HepG2 (cell line): ENCODE results near the gene FMOD. TPM values are rescaled to one million over a fixed set of nuclear protein-coding genes. Genes with fewer than 3 reads are reported as not detected.

Experiments
- ATAC-seq: fragments of 200-7000 bp; cut with Tn5 transposase; 3 replicates; pipeline ENCODE4 v1.9.1; 2020; ENCODE audit warnings: mild to moderate bottlenecking, moderate library complexity
- BruUV-seq: library from RNA; stranded (reverse); fragments of 400-500 nt; replicated peaks from 2 replicates; lab custom pipeline; 2021; lab: Mats Ljungman, UMichigan
- CTCF ChIA-PET: fragments of 300-600 bp; formaldehyde crosslinking; extraction: SDS; loops from one replicate; lab custom pipeline; 2021; ENCODE audit warnings: low total read pairs, inconsistent platforms, low intra/inter-chr PET ratio; lab: Yijun Ruan, JAX
- POLR2A ChIA-PET: fragments of 350-600 bp; sonication (Branson Sonifier 250); formaldehyde crosslinking; loops from one replicate; lab custom pipeline; 2020; ENCODE audit warnings: antibody characterized with exemption, inconsistent platforms; lab: Yijun Ruan, JAX
- DNase-seq: peaks from one replicate; pipeline ENCODE4 v3.0.0-alpha.2; 2015; ENCODE audit warnings: low spot score
- FAIRE-seq: peaks from 3 replicates; lab custom pipeline; 2011; peaks lifted over from hg19 to GRCh38; lab: Jason Lieb, UNC
- H2AFZ ChIP-seq: one replicate; pipeline ENCODE4 v1.6.1; 2011; ENCODE audit warnings: low read length, inconsistent platforms
- H3K27ac ChIP-seq: fragments of 300-600 bp; 3 replicates; pipeline ENCODE4 v1.8.0; 2011; ENCODE audit warnings: mixed run types, mild to moderate bottlenecking, mixed read lengths, low read length, inconsistent platforms; ENCODE audit not compliant: insufficient read depth; ENCODE audit errors: extremely low read length
- H3K27me3 ChIP-seq, 2 experiments: fragments of 200-600 bp in 1 of 2; 2 replicates in 1 of 2; 3 replicates in 1 of 2; pipeline versions ENCODE4 v1.6.0 to v1.8.0; 2011; ENCODE audit warnings: low read length in 2 of 2, mild to moderate bottlenecking in 2 of 2, moderate library complexity in 2 of 2, inconsistent platforms in 1 of 2; ENCODE audit not compliant: insufficient read depth in 2 of 2, control insufficient read depth in 1 of 2
- H3K36me3 ChIP-seq, 2 experiments: fragments of 200-600 bp in 1 of 2; replicated peaks in 1 of 2; 2 replicates in 1 of 2; 3 replicates in 1 of 2; pipeline versions ENCODE4 v1.5.1 to v1.8.0; 2011; ENCODE audit warnings: low read length in 2 of 2, inconsistent platforms in 1 of 2; ENCODE audit not compliant: insufficient read depth in 2 of 2, control insufficient read depth in 1 of 2
- H3K4me1 ChIP-seq: 2 replicates; pipeline ENCODE4 v1.5.1; 2012; ENCODE audit warnings: low read length, inconsistent platforms; ENCODE audit not compliant: insufficient read depth
- H3K4me2 ChIP-seq: 2 replicates; pipeline ENCODE4 v1.6.0; 2011; ENCODE audit warnings: low read depth, low read length, inconsistent platforms
- H3K4me3 ChIP-seq, 3 experiments: fragments of 200-600 bp in 1 of 3; sonication (generic), shearing (Covaris generic) in 1 of 3; replicated peaks in 1 of 3; 2 replicates each; pipeline ENCODE4 v1.5.1; 2011 to 2016; ENCODE audit warnings: low read length in 3 of 3, inconsistent platforms in 2 of 3, low read depth in 2 of 3, mild to moderate bottlenecking in 2 of 3, control low read depth in 1 of 3, mixed read lengths in 1 of 3; ENCODE audit not compliant: insufficient read depth in 1 of 3
- H3K79me2 ChIP-seq: one replicate; pipeline ENCODE4 v1.6.1; 2011; ENCODE audit warnings: low read length, inconsistent platforms; ENCODE audit not compliant: insufficient read depth
- H3K9ac ChIP-seq: 2 replicates; pipeline ENCODE4 v1.6.0; 2011; ENCODE audit warnings: mild to moderate bottlenecking, low read depth, low read length, inconsistent platforms; ENCODE audit not compliant: insufficient read depth
- H3K9me3 ChIP-seq: 2 replicates; pipeline ENCODE4 v1.5.1; 2012; ENCODE audit warnings: mild to moderate bottlenecking, low read length
- H4K20me1 ChIP-seq: 2 replicates; pipeline ENCODE4 v1.6.0; 2011; ENCODE audit warnings: inconsistent platforms, mild to moderate bottlenecking, low read length, moderate library complexity; ENCODE audit not compliant: insufficient read depth
- BCL6 ChIP-seq: IDR thresholded peaks from 2 replicates; pipeline ENCODE4 v1.6.1; 2016; ENCODE audit warnings: missing genetic modification reagents, missing compliant biosample characterization
- CBX1 ChIP-seq: IDR thresholded peaks from one replicate; pipeline ENCODE4 v1.6.1; 2016; ENCODE audit warnings: antibody characterized with exemption, low read depth
- ELF4 ChIP-seq: sonication (generic); formaldehyde crosslinking; IDR thresholded peaks from 2 replicates; pipeline ENCODE4 v1.5.0; 2020; ENCODE audit warnings: missing genetic modification reagents, mild to moderate bottlenecking, moderate library complexity, borderline replicate concordance
- ERF ChIP-seq: IDR thresholded peaks from 2 replicates; pipeline ENCODE4 v1.6.1; 2018; ENCODE audit warnings: missing biosample characterization, missing genetic modification reagents
- FOSL1 ChIP-seq: sonication (generic); formaldehyde crosslinking; IDR thresholded peaks from 2 replicates; pipeline ENCODE4 v1.9.0; 2021; ENCODE audit warnings: missing genetic modification reagents, borderline replicate concordance
- GPN1 ChIP-seq: sonication (generic); formaldehyde crosslinking; IDR thresholded peaks from 2 replicates; pipeline ENCODE4 v1.5.1; 2020; ENCODE audit warnings: missing genetic modification reagents, borderline replicate concordance
- KLF9 ChIP-seq: IDR thresholded peaks from 2 replicates; pipeline ENCODE4 v1.6.1; 2016; ENCODE audit warnings: low read depth
- MXD1 ChIP-seq: sonication (generic); formaldehyde crosslinking; IDR thresholded peaks from 2 replicates; pipeline ENCODE4 v1.4.0; 2020; ENCODE audit warnings: mild to moderate bottlenecking, missing genetic modification reagents
- REL ChIP-seq: sonication (generic); formaldehyde crosslinking; conservative IDR thresholded peaks from 2 replicates; pipeline ENCODE4 v1.8.0; 2022; ENCODE audit warnings: mild to moderate bottlenecking, missing genetic modification reagents, moderate library complexity
- SAP130 ChIP-seq: IDR thresholded peaks from 2 replicates; pipeline ENCODE4 v1.6.1; 2016; ENCODE audit warnings: low read depth
- TAF15 ChIP-seq: fragments of 200-400 bp; formaldehyde crosslinking; IDR thresholded peaks from one replicate; pipeline ENCODE4 v1.6.1; 2018; ENCODE audit warnings: mild to moderate bottlenecking, low read depth, low read length; ENCODE audit not compliant: poor library complexity, severe bottlenecking
- ZBTB10 ChIP-seq: sonication (generic); formaldehyde crosslinking; IDR thresholded peaks from 2 replicates; pipeline ENCODE4 v1.4.0; 2020; ENCODE audit warnings: missing genetic modification reagents, borderline replicate concordance
- ZGPAT ChIP-seq: IDR thresholded peaks from 2 replicates; pipeline ENCODE4 v1.6.1; 2016; ENCODE audit warnings: mild to moderate bottlenecking
- ZKSCAN1 ChIP-seq: fragments of 150-350 bp; IDR thresholded peaks from 2 replicates; pipeline ENCODE4 v1.6.1; 2014; ENCODE audit warnings: low read length
- ZNF232 ChIP-seq: sonication (generic); formaldehyde crosslinking; IDR thresholded peaks from 2 replicates; pipeline ENCODE4 v1.4.0; 2020; ENCODE audit warnings: missing genetic modification reagents, borderline replicate concordance
- ZNF30 ChIP-seq: sonication (generic); formaldehyde crosslinking; IDR thresholded peaks from 2 replicates; pipeline ENCODE4 v1.5.0; 2020; ENCODE audit warnings: mild to moderate bottlenecking, missing genetic modification reagents
- ZNF562 ChIP-seq: sonication (generic); formaldehyde crosslinking; IDR thresholded peaks from 2 replicates; pipeline ENCODE4 v1.8.0; 2022; ENCODE audit warnings: missing genetic modification reagents, borderline replicate concordance
- ZNF605 ChIP-seq: sonication (generic); formaldehyde crosslinking; IDR thresholded peaks from 2 replicates; pipeline ENCODE4 v1.8.0; 2022; ENCODE audit warnings: mild to moderate bottlenecking, missing genetic modification reagents
- ZSCAN20 ChIP-seq: sonication (generic); formaldehyde crosslinking; IDR thresholded peaks from 2 replicates; pipeline ENCODE4 v1.4.0; 2020; ENCODE audit warnings: missing genetic modification reagents, mild to moderate bottlenecking, borderline replicate concordance
- WGBS: methylation state at CpG from one replicate; pipeline ENCODE4 v1.1.6; 2017; ENCODE audit warnings: low lambda C conversion rate; 5-methylcytosine and 5-hydroxymethylcytosine counted together
- in situ Hi-C: cut with HindIII; loops from 2 replicates; pipeline ENCODE4 v1.10.0; 2017; ENCODE audit warnings: low pct_unique_long_range_greater_than_20kb; ENCODE audit not compliant: extremely low pct_ligation_motif_present
- intact Hi-C: fragments of 100-400 bp; cut with micrococcal nuclease; formaldehyde crosslinking; loops from one replicate; pipeline ENCODE4 v1.10.0; 2022; ENCODE audit not compliant: unreplicated experiment
- polyA plus RNA-seq, 8 experiments: library from polyadenylated mRNA; depleted of rRNA in 3 of 8; stranded (reverse) in 7 of 8; unstranded in 1 of 8; fragments of >200 nt; fragmentation: Illumina TruSeq in 4 of 8; extraction: Trizol in 4 of 8; gene quantifications; 2 replicates each; pipeline versions ENCODE4 v1.2.1 to v1.2.3, GENCODE V29; 2011 to 2016; ENCODE audit warnings: low read depth in 4 of 8, missing spikeins in 1 of 8, mixed read lengths in 1 of 8; ENCODE audit not compliant: insufficient read depth in 1 of 8
- total RNA-seq, 5 experiments: library from RNA; depleted of rRNA; stranded (reverse); fragments of >200 nt; fragmentation: Illumina TruSeq; extraction: Trizol; gene quantifications; 2 replicates each; pipeline ENCODE4 v1.2.3, GENCODE V29; 2016; ENCODE audit warnings: low read depth in 1 of 5

Gene FMOD
- total and polyA plus RNA-seq, 2 of the 13 experiments (the other 11 are each of a cell fraction or from before 2014, with no cell fraction given): 0.08 TPM; not detected in 1

GRCh38 chr1:203323587-203323986, 27.3 kb downstream of the FMOD start:
- ATAC-seq (no peak), DNase-seq (no peak), FAIRE-seq (no peak)
- intact Hi-C loops: no loop called here
- H2AFZ ChIP-seq: no peak overlapping the region
- no peak for TF ChIP-seq CBX1
- no peak for TF ChIP-seq BCL6 (CRISPR knock-in tag)
- no peak for TF ChIP-seq GPN1 (CRISPR knock-in tag)
- TF ChIP-seq TAF15: no peak
- no peak for TF ChIP-seq ZNF232 (CRISPR knock-in tag)
- no peak for TF ChIP-seq MXD1 (CRISPR knock-in tag)
- TF ChIP-seq ZNF605 (CRISPR knock-in tag): no peak
- TF ChIP-seq ZSCAN20 (CRISPR knock-in tag): no peak
- TF ChIP-seq FOSL1 (CRISPR knock-in tag): no peak
- TF ChIP-seq SAP130: no peak
- TF ChIP-seq REL (CRISPR knock-in tag): no peak
- TF ChIP-seq ZGPAT (CRISPR knock-in tag): no peak
- no peak for TF ChIP-seq ERF (CRISPR knock-in tag)
- TF ChIP-seq ZKSCAN1: no peak
- TF ChIP-seq ELF4 (CRISPR knock-in tag): no peak
- no peak for TF ChIP-seq ZBTB10 (CRISPR knock-in tag)
- no peak for TF ChIP-seq KLF9 (CRISPR knock-in tag)
- TF ChIP-seq ZNF562 (CRISPR knock-in tag): no peak
- no peak for TF ChIP-seq ZNF30 (CRISPR knock-in tag)
- H4K20me1 ChIP-seq: no peaks in the 10 kb centered on the region; the same call in 1 of the 2 replicates
- 53% methylated on average over 3 of the region's 3 CpGs for WGBS
- no peaks in the 10 kb centered on the region for H3K79me2 ChIP-seq
- H3K9me3 ChIP-seq: no peaks in the 10 kb centered on the region
- peaks cover 45% of the 10 kb centered on the region for H3K4me1 ChIP-seq
- H3K27ac ChIP-seq: no peak overlapping the region
- H3K9ac ChIP-seq: no peak overlapping the region
- CTCF ChIA-PET: no interaction called here
- in situ Hi-C loops: no loop called here
- no peak overlapping the region for H3K4me2 ChIP-seq
- no peak overlapping the region for H3K4me3 ChIP-seq
- POLR2A ChIA-PET: interaction anchor here (5.2 kb wide), 1 partner anchor 18 kb away, joined by 31 read pairs; the partner anchor contains the start of gene BTG2
- H3K27me3 ChIP-seq: peaks cover 5 to 24% of the 10 kb centered on the region in 2 experiments; a peak in 2 of 5 replicates
- H3K36me3 ChIP-seq: no peaks in the 10 kb centered on the region
- no TSS peak for BruUV-seq
